HepG2 (cell line): ENCODE data around the gene LOXL4. TPM values are rescaled to one million over a fixed set of nuclear protein-coding genes. Genes with fewer than 3 reads are reported as not detected.
A peak's percentile ranks its signal among the peaks of the same experiment; 100 is the strongest.

Experiments used
- ATAC-seq: fragments of 200-7000 bp; cut with Tn5 transposase; 3 replicates; pipeline ENCODE4 v1.9.1; 2020; ENCODE audit warnings: mild to moderate bottlenecking, moderate library complexity
- BruUV-seq: library from RNA; stranded (reverse); fragments of 400-500 nt; replicated peaks from 2 replicates; lab custom pipeline; 2021; lab: Mats Ljungman, UMichigan
- CTCF ChIA-PET: fragments of 300-600 bp; formaldehyde crosslinking; extraction: SDS; loops from one replicate; lab custom pipeline; 2021; ENCODE audit warnings: low total read pairs, inconsistent platforms, low intra/inter-chr PET ratio; lab: Yijun Ruan, JAX
- POLR2A ChIA-PET: fragments of 350-600 bp; sonication (Branson Sonifier 250); formaldehyde crosslinking; loops from one replicate; lab custom pipeline; 2020; ENCODE audit warnings: antibody characterized with exemption, inconsistent platforms; lab: Yijun Ruan, JAX
- DNase-seq: peaks from one replicate; pipeline ENCODE4 v3.0.0-alpha.2; 2015; ENCODE audit warnings: low spot score
- FAIRE-seq: peaks from 3 replicates; lab custom pipeline; 2011; peaks lifted over from hg19 to GRCh38; lab: Jason Lieb, UNC
- H2AFZ ChIP-seq: one replicate; pipeline ENCODE4 v1.6.1; 2011; ENCODE audit warnings: low read length, inconsistent platforms
- H3K27ac ChIP-seq: fragments of 300-600 bp; 3 replicates; pipeline ENCODE4 v1.8.0; 2011; ENCODE audit warnings: mixed run types, mild to moderate bottlenecking, mixed read lengths, low read length, inconsistent platforms; ENCODE audit not compliant: insufficient read depth; ENCODE audit errors: extremely low read length
- H3K27me3 ChIP-seq, 2 experiments: fragments of 200-600 bp in 1 of 2; 2 replicates in 1 of 2; 3 replicates in 1 of 2; pipeline versions ENCODE4 v1.6.0 to v1.8.0; 2011; ENCODE audit warnings: low read length in 2 of 2, mild to moderate bottlenecking in 2 of 2, moderate library complexity in 2 of 2, inconsistent platforms in 1 of 2; ENCODE audit not compliant: insufficient read depth in 2 of 2, control insufficient read depth in 1 of 2
- H3K36me3 ChIP-seq, 2 experiments: fragments of 200-600 bp in 1 of 2; replicated peaks in 1 of 2; 2 replicates in 1 of 2; 3 replicates in 1 of 2; pipeline versions ENCODE4 v1.5.1 to v1.8.0; 2011; ENCODE audit warnings: low read length in 2 of 2, inconsistent platforms in 1 of 2; ENCODE audit not compliant: insufficient read depth in 2 of 2, control insufficient read depth in 1 of 2
- H3K4me1 ChIP-seq: 2 replicates; pipeline ENCODE4 v1.5.1; 2012; ENCODE audit warnings: low read length, inconsistent platforms; ENCODE audit not compliant: insufficient read depth
- H3K4me2 ChIP-seq: 2 replicates; pipeline ENCODE4 v1.6.0; 2011; ENCODE audit warnings: low read depth, low read length, inconsistent platforms
- H3K4me3 ChIP-seq, 3 experiments: fragments of 200-600 bp in 1 of 3; sonication (generic), shearing (Covaris generic) in 1 of 3; replicated peaks in 1 of 3; 2 replicates each; pipeline ENCODE4 v1.5.1; 2011 to 2016; ENCODE audit warnings: low read length in 3 of 3, inconsistent platforms in 2 of 3, low read depth in 2 of 3, mild to moderate bottlenecking in 2 of 3, control low read depth in 1 of 3, mixed read lengths in 1 of 3; ENCODE audit not compliant: insufficient read depth in 1 of 3
- H3K79me2 ChIP-seq: one replicate; pipeline ENCODE4 v1.6.1; 2011; ENCODE audit warnings: low read length, inconsistent platforms; ENCODE audit not compliant: insufficient read depth
- H3K9ac ChIP-seq: 2 replicates; pipeline ENCODE4 v1.6.0; 2011; ENCODE audit warnings: mild to moderate bottlenecking, low read depth, low read length, inconsistent platforms; ENCODE audit not compliant: insufficient read depth
- H3K9me3 ChIP-seq: 2 replicates; pipeline ENCODE4 v1.5.1; 2012; ENCODE audit warnings: mild to moderate bottlenecking, low read length
- H4K20me1 ChIP-seq: 2 replicates; pipeline ENCODE4 v1.6.0; 2011; ENCODE audit warnings: inconsistent platforms, mild to moderate bottlenecking, low read length, moderate library complexity; ENCODE audit not compliant: insufficient read depth
- DPF2 ChIP-seq: sonication (generic); formaldehyde crosslinking; IDR thresholded peaks from 2 replicates; pipeline ENCODE4 v1.4.0; 2020; ENCODE audit warnings: mild to moderate bottlenecking, low read depth, missing genetic modification reagents, borderline replicate concordance
- HCFC1 ChIP-seq: fragments of 150-350 bp; IDR thresholded peaks from 2 replicates; pipeline ENCODE4 v1.6.1; 2014; ENCODE audit warnings: low read depth, low read length
- PAWR ChIP-seq: sonication (generic); formaldehyde crosslinking; IDR thresholded peaks from 2 replicates; pipeline ENCODE4 v1.4.0; 2020; ENCODE audit warnings: missing genetic modification reagents, mild to moderate bottlenecking, borderline replicate concordance
- SKI ChIP-seq: fragments of 450-650 bp; IDR thresholded peaks from one replicate; pipeline ENCODE4 v1.6.1; 2018; ENCODE audit warnings: mild to moderate bottlenecking; ENCODE audit not compliant: partially characterized antibody
- SMC3 ChIP-seq: IDR thresholded peaks from 2 replicates; pipeline ENCODE4 v1.6.1; 2011; ENCODE audit warnings: low read length, improper control_type of control experiment
- SMYD3 ChIP-seq: sonication (generic); formaldehyde crosslinking; IDR thresholded peaks from 2 replicates; pipeline ENCODE4 v1.8.1; 2023; ENCODE audit warnings: mild to moderate bottlenecking, missing genetic modification reagents
- TCF7 ChIP-seq: sonication (generic); IDR thresholded peaks from 2 replicates; pipeline ENCODE4 v1.6.1; 2016; ENCODE audit warnings: antibody characterized with exemption, low read depth
- TEAD3 ChIP-seq: optimal IDR thresholded peaks from 2 replicates; pipeline ENCODE3; 2016; ENCODE audit warnings: borderline replicate concordance
- ZFP90 ChIP-seq: sonication (generic); formaldehyde crosslinking; IDR thresholded peaks from 2 replicates; pipeline ENCODE4 v1.8.0; 2022; ENCODE audit warnings: missing genetic modification reagents, mild to moderate bottlenecking, inconsistent platforms, borderline replicate concordance
- ZNF383 ChIP-seq: sonication (generic); formaldehyde crosslinking; IDR thresholded peaks from 2 replicates; pipeline ENCODE4 v1.4.0; 2020; ENCODE audit warnings: missing genetic modification reagents, mild to moderate bottlenecking, borderline replicate concordance
- ZNF556 ChIP-seq: sonication (generic); formaldehyde crosslinking; IDR thresholded peaks from 2 replicates; pipeline ENCODE4 v1.4.0; 2020; ENCODE audit warnings: mild to moderate bottlenecking, missing genetic modification reagents, borderline replicate concordance
- ZNF564 ChIP-seq: sonication (generic); formaldehyde crosslinking; IDR thresholded peaks from 2 replicates; pipeline ENCODE4 v1.8.1; 2023; ENCODE audit warnings: mild to moderate bottlenecking, missing genetic modification reagents
- ZNF605 ChIP-seq: sonication (generic); formaldehyde crosslinking; IDR thresholded peaks from 2 replicates; pipeline ENCODE4 v1.8.0; 2022; ENCODE audit warnings: mild to moderate bottlenecking, missing genetic modification reagents
- ZNF607 ChIP-seq: sonication (generic); formaldehyde crosslinking; IDR thresholded peaks from 2 replicates; pipeline ENCODE4 v1.5.1; 2020; ENCODE audit warnings: missing genetic modification reagents, mild to moderate bottlenecking, borderline replicate concordance
- ZNF780A ChIP-seq: sonication (generic); formaldehyde crosslinking; IDR thresholded peaks from 2 replicates; pipeline ENCODE4 v1.8.0; 2022; ENCODE audit warnings: mild to moderate bottlenecking, missing genetic modification reagents, moderate library complexity
- ZNF788 ChIP-seq: sonication (generic); formaldehyde crosslinking; IDR thresholded peaks from 2 replicates; pipeline ENCODE4 v1.5.0; 2020; ENCODE audit warnings: mild to moderate bottlenecking, missing genetic modification reagents, borderline replicate concordance
- WGBS: methylation state at CpG from one replicate; pipeline ENCODE4 v1.1.6; 2017; ENCODE audit warnings: low lambda C conversion rate; 5-methylcytosine and 5-hydroxymethylcytosine counted together
- in situ Hi-C: cut with HindIII; loops from 2 replicates; pipeline ENCODE4 v1.10.0; 2017; ENCODE audit warnings: low pct_unique_long_range_greater_than_20kb; ENCODE audit not compliant: extremely low pct_ligation_motif_present
- intact Hi-C: fragments of 100-400 bp; cut with micrococcal nuclease; formaldehyde crosslinking; loops from one replicate; pipeline ENCODE4 v1.10.0; 2022; ENCODE audit not compliant: unreplicated experiment
- polyA plus RNA-seq, 8 experiments: library from polyadenylated mRNA; depleted of rRNA in 3 of 8; stranded (reverse) in 7 of 8; unstranded in 1 of 8; fragments of >200 nt; fragmentation: Illumina TruSeq in 4 of 8; extraction: Trizol in 4 of 8; gene quantifications; 2 replicates each; pipeline versions ENCODE4 v1.2.1 to v1.2.3, GENCODE V29; 2011 to 2016; ENCODE audit warnings: low read depth in 4 of 8, missing spikeins in 1 of 8, mixed read lengths in 1 of 8; ENCODE audit not compliant: insufficient read depth in 1 of 8
- total RNA-seq, 5 experiments: library from RNA; depleted of rRNA; stranded (reverse); fragments of >200 nt; fragmentation: Illumina TruSeq; extraction: Trizol; gene quantifications; 2 replicates each; pipeline ENCODE4 v1.2.3, GENCODE V29; 2016; ENCODE audit warnings: low read depth in 1 of 5
- TF ChIP-seq, protein P1 (sequence below): sonication (generic); formaldehyde crosslinking; IDR thresholded peaks from 2 replicates; pipeline ENCODE4 v1.8.1; 2023; ENCODE audit warnings: missing genetic modification reagents, mild to moderate bottlenecking, borderline replicate concordance
- TF ChIP-seq, protein P2 (sequence below): sonication (generic); formaldehyde crosslinking; IDR thresholded peaks from 2 replicates; pipeline ENCODE4 v1.5.0; 2020; ENCODE audit warnings: mild to moderate bottlenecking, missing genetic modification reagents, moderate library complexity
- TF ChIP-seq, protein P3 (sequence below): sonication (generic); formaldehyde crosslinking; IDR thresholded peaks from 2 replicates; pipeline ENCODE4 v1.4.0; 2020; ENCODE audit warnings: mild to moderate bottlenecking, missing genetic modification reagents

LOXL4 gene
- total and polyA plus RNA-seq, 2 of the 13 experiments (the other 11 are each of a cell fraction or from before 2014, with no cell fraction given), result 8.8 to 21.1 TPM

DNA sequence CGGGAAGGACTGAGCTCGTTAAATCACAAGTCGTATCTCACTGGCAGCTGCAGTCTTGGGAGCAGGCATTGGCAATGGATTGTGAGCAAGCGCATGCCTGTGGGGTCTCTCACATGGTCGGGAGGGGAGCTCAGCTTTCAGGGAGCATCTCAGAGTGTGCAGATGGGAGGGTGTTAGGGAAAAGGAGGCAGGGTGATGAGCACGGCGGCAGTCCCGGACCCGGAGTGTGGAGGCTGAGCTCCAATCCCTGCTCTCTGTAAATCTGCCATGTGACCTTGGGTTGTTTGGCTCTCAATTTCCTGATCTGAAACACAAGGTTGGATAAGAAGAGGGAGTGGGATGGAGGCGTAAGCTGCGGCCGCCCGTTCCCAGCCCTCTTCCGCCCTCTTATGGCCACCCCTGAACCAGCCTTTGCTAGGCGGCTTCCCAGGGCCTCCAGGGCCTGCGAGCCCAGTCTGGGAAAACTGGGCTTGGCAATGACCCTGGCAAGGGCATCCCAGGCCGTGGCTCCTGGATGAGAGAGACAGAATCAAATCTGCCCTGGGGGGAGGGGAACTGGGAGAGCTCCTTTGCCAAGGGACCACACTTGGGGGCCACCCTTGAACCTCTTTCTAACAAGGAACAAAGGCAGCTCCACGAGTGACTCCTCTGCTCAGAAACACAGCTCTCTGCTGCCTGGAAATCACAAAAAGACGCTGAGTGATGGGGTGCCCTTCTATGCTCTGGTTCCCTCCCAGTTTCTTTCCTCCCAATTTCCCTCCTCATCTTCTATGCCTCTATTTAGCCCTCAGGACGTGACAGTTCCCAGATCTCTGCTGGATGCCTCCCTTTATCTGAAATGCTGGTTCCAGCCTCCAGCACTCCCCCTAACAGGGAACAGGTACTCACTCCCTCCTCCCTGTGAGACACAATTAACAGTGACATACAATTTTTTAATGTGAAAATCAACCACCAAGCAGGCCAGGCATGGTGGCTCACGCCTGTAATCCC lies 41.7 kb upstream of the LOXL4 start (continued):
- no peak for TF ChIP-seq ZNF607 (CRISPR knock-in tag)
- TF ChIP-seq ZNF556 (CRISPR knock-in tag), result peak; percentile 51; the same call in 1 of the 2 replicates
- TF ChIP-seq ZNF605 (CRISPR knock-in tag), result no peak

DNA sequence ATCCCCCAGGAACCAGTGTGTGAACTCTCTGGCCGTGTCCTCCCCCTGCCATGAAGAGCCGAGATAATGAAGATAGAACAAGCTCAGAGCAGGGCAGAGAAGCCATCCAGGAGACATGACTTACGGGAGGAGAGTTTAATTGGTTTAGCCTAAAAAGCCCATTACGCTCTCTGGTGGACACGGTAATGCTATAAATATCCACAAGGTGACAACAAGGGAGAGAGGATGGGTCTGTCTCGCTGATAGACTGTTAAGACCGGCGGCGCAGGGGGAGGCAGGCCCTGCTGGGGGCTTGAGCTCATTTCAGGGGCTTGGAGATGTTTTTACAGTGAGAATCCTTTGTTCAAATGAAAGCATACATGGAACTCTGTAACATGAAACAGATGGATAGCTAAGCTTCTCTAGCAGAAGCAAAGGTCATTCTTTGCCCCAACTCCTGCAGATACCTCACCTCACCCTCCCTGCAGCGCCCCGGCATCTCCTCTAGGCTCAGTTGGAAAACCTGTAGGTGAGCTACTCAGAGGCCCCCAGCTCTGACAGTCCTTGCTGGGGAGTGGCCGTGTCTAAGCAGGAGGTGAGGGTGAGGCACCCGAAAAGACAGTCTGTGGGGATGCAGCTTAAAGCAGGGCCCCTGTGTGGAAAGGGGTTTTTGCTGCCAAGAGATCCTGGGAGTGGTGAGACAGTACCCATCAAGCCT lies 40.8 kb upstream of the LOXL4 start:
- no peak overlapping the region for H3K4me3 ChIP-seq
- H3K9me3 ChIP-seq, result no peaks in the 10 kb centered on the region
- no peak for FAIRE-seq
- intact Hi-C loops, result loop anchor here (1.0 kb wide), 3 partner anchors 47 to 139 kb away; no protein-coding TSS in a partner anchor
- H3K27me3 ChIP-seq, result peaks cover 2 to 38% of the 10 kb centered on the region in 2 experiments; a peak in 4 of 5 replicates
- peak; percentile 82 for ATAC-seq
- in situ Hi-C loops, result loop anchor here (5.0 to 25.0 kb wide), 4 partner anchors 42 to 397 kb away; partner anchors contain the start of gene LOXL4
- 19% methylated on average over 13 of the region's 13 CpGs for WGBS
- ChIA-PET CTCF (interaction anchor here (1.3 to 3.6 kb wide), 4 partner anchors 46 to 140 kb away, joined by 4 to 35 read pairs (median 26); no protein-coding TSS in a partner anchor), POLR2A (interaction anchor here (0.8 to 1.5 kb wide), 5 partner anchors 39 to 46 kb away, joined by 3 to 4 read pairs (median 3); no protein-coding TSS in a partner anchor)
- H3K4me2 ChIP-seq, result peak overlapping the region; percentile 31; the same call in 1 of the 2 replicates
- no peak overlapping the region for H3K9ac ChIP-seq
- H3K79me2 ChIP-seq, result no peaks in the 10 kb centered on the region
- no peaks in the 10 kb centered on the region for H4K20me1 ChIP-seq
- H2AFZ ChIP-seq, result no peak overlapping the region
- no peaks in the 10 kb centered on the region for H3K36me3 ChIP-seq
- BruUV-seq, result no TSS peak
- peaks cover 13% of the 10 kb centered on the region for H3K4me1 ChIP-seq
- DNase-seq, result peak; percentile 27
- no peak overlapping the region for H3K27ac ChIP-seq
- TF ChIP-seq, protein P1, sequence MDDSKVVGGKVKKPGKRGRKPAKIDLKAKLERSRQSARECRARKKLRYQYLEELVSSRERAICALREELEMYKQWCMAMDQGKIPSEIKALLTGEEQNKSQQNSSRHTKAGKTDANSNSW (CRISPR knock-in tag), result no peak
- TF ChIP-seq SKI, result no peak
- TF ChIP-seq PAWR (CRISPR knock-in tag), result no peak
- no peak for TF ChIP-seq ZNF780A (CRISPR knock-in tag)
- TF ChIP-seq, protein P2, sequence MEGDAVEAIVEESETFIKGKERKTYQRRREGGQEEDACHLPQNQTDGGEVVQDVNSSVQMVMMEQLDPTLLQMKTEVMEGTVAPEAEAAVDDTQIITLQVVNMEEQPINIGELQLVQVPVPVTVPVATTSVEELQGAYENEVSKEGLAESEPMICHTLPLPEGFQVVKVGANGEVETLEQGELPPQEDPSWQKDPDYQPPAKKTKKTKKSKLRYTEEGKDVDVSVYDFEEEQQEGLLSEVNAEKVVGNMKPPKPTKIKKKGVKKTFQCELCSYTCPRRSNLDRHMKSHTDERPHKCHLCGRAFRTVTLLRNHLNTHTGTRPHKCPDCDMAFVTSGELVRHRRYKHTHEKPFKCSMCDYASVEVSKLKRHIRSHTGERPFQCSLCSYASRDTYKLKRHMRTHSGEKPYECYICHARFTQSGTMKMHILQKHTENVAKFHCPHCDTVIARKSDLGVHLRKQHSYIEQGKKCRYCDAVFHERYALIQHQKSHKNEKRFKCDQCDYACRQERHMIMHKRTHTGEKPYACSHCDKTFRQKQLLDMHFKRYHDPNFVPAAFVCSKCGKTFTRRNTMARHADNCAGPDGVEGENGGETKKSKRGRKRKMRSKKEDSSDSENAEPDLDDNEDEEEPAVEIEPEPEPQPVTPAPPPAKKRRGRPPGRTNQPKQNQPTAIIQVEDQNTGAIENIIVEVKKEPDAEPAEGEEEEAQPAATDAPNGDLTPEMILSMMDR (CRISPR knock-in tag), result peak; percentile 58
- TF ChIP-seq HCFC1, result no peak
- TF ChIP-seq SMYD3, result no peak
- no peak for TF ChIP-seq ZNF383 (CRISPR knock-in tag)
- TF ChIP-seq TCF7, result no peak
- no peak for TF ChIP-seq ZNF564 (CRISPR knock-in tag)
- no peak for TF ChIP-seq DPF2 (CRISPR knock-in tag)
- no peak for TF ChIP-seq ZNF788
- TF ChIP-seq ZFP90 (CRISPR knock-in tag), result no peak
- no peak for TF ChIP-seq TEAD3
- TF ChIP-seq, protein P3, sequence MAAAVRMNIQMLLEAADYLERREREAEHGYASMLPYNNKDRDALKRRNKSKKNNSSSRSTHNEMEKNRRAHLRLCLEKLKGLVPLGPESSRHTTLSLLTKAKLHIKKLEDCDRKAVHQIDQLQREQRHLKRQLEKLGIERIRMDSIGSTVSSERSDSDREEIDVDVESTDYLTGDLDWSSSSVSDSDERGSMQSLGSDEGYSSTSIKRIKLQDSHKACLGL, result no peak
- TF ChIP-seq SMC3, result peak; percentile 48; the same call in 1 of the 2 replicates
